Prostate gland (tissue), 2 donors: ENCODE measurements around the gene E2F2.

Experiments
- CTCF ChIP-seq, 4 experiments: fragments of 200-600 bp in 2 of 4; fragments of 450-650 bp in 2 of 4; sonication (generic) in 2 of 4; IDR thresholded peaks; 1 replicate in 3 of 4; 2 replicates in 1 of 4; pipeline ENCODE4 v1.5.1; 2016 to 2019; ENCODE audit warnings: antibody characterized with exemption in 4 of 4, mild to moderate bottlenecking in 2 of 4, moderate library complexity in 2 of 4
- POLR2A ChIP-seq: fragments of 450-650 bp; IDR thresholded peaks from one replicate; pipeline ENCODE4 v1.6.1; 2016; ENCODE audit warnings: antibody characterized with exemption, mild to moderate bottlenecking

- TF ChIP-seq CTCF (IDR thresholded peaks at IDR 0.05) (peak in 2 of 4 experiments; percentile 39 to 54), POLR2A (peak; percentile 83)
Observed at GRCh38 chr1:23554481-23555269, 23.6 kb upstream of the E2F2 start.
